HG02623 (cell line): ENCODE data around the gene EVC2.

Source experiments
- ATAC-seq: cut with Tn5 transposase; IDR thresholded peaks from one replicate; pipeline ENCODE4 v1.9.1; 2021; ENCODE audit warnings: moderate library complexity; ENCODE audit not compliant: unreplicated experiment

Gene EVC2

GRCh38 chr4:5517372-5517771 lies 191.0 kb downstream of the EVC2 start:
- no peak for ATAC-seq

GRCh38 chr4:5515646-5516045 lies 192.7 kb downstream of the EVC2 start:
- ATAC-seq = no peak
